Activated CD8-positive, alpha-beta memory T cell treated with anti-CD3 and anti-CD28 coated beads for 36 hours (primary cell): Measurements from ENCODE around the gene ACTN2. TPM values are rescaled to one million over a fixed set of nuclear protein-coding genes. Genes with fewer than 3 reads are reported as not detected.

ENCODE experiments used
- CTCF ChIA-PET: fragments of 350-600 bp; sonication (Branson Sonifier 250); formaldehyde crosslinking; loops from one replicate; lab custom pipeline; 2021; ENCODE audit warnings: antibody characterized with exemption; lab: Charles Lee
- POLR2A ChIA-PET: fragments of 350-600 bp; sonication (Branson Sonifier 250); formaldehyde crosslinking; loops from one replicate; lab custom pipeline; 2021; ENCODE audit warnings: antibody characterized with exemption; lab: Charles Lee
- total RNA-seq, 2 experiments: library from RNA; stranded (reverse); gene quantifications; one replicate each; pipeline ENCODE4 v1.2.3, GENCODE V29; 2021

Gene ACTN2
- total RNA-seq, 2 experiments from 2014 or later = not detected

- ChIA-PET POLR2A (no interaction called here), CTCF (no interaction called here)
Observed at GRCh38 chr1:236733653-236734052, 47.4 kb downstream of the ACTN2 start.

GRCh38 chr1:236734141-236734765 is 48.0 kb downstream of the ACTN2 start:
- CTCF ChIA-PET = no interaction called here
- POLR2A ChIA-PET = no interaction called here

GRCh38 chr1:236736761-236737160 is 50.5 kb downstream of the ACTN2 start:
- POLR2A ChIA-PET = no interaction called here
- CTCF ChIA-PET = interaction anchor here (0.6 kb wide), 1 partner anchor 34 kb away, joined by 3 read pairs; no protein-coding TSS in a partner anchor

GRCh38 chr1:236741753-236742152 is 55.5 kb downstream of the ACTN2 start:
- POLR2A ChIA-PET = no interaction called here
- CTCF ChIA-PET = no interaction called here

- POLR2A ChIA-PET = no interaction called here
- CTCF ChIA-PET = no interaction called here
Observed at GRCh38 chr1:236742421-236743160, 56.3 kb downstream of the ACTN2 start.

- ChIA-PET POLR2A (no interaction called here), CTCF (no interaction called here)
Observed at GRCh38 chr1:236744533-236744932, 58.2 kb downstream of the ACTN2 start.

GRCh38 chr1:236746785-236747184 is 60.5 kb downstream of the ACTN2 start:
- ChIA-PET CTCF (no interaction called here), POLR2A (no interaction called here)

- POLR2A ChIA-PET = no interaction called here
- CTCF ChIA-PET = interaction anchor here (0.7 to 1.4 kb wide), 2 partner anchors 9 to 12 kb away, joined by 3 read pairs; no protein-coding TSS in a partner anchor
Observed at GRCh38 chr1:236747311-236747985, 61.1 kb downstream of the ACTN2 start.

GRCh38 chr1:236748268-236748870 is 62.1 kb downstream of the ACTN2 start:
- CTCF ChIA-PET = interaction anchor here (0.7 to 1.4 kb wide), 2 partner anchors 10 to 11 kb away, joined by 3 read pairs; no protein-coding TSS in a partner anchor
- POLR2A ChIA-PET = no interaction called here

GRCh38 chr1:236750928-236751327 is 64.6 kb downstream of the ACTN2 start:
- ChIA-PET POLR2A (interaction anchor here (0.6 kb wide), 1 partner anchor 156 kb away, joined by 3 read pairs; no protein-coding TSS in a partner anchor), CTCF (interaction anchor here (0.6 to 1.7 kb wide), 2 partner anchors 8 to 71 kb away, joined by 4 to 11 read pairs; no protein-coding TSS in a partner anchor)

- CTCF ChIA-PET = interaction anchor here (0.6 to 1.7 kb wide), 2 partner anchors 8 to 70 kb away, joined by 4 to 11 read pairs; no protein-coding TSS in a partner anchor
- POLR2A ChIA-PET = interaction anchor here (0.6 kb wide), 1 partner anchor 156 kb away, joined by 3 read pairs; no protein-coding TSS in a partner anchor
Observed at GRCh38 chr1:236751385-236751784, 65.1 kb downstream of the ACTN2 start.

GRCh38 chr1:236751935-236752334 is 65.6 kb downstream of the ACTN2 start:
- POLR2A ChIA-PET = no interaction called here

GRCh38 chr1:236753516-236753915 is 67.2 kb downstream of the ACTN2 start:
- POLR2A ChIA-PET = no interaction called here
- CTCF ChIA-PET = interaction anchor here (0.7 kb wide), 1 partner anchor 813 kb away, joined by 3 read pairs; no protein-coding TSS in a partner anchor

More at GRCh38 chr1:236751935-236752334, 65.6 kb downstream of the ACTN2 start:
- CTCF ChIA-PET = no interaction called here

GRCh38 chr1:236753964-236754363 is 67.7 kb downstream of the ACTN2 start:
- ChIA-PET POLR2A (no interaction called here), CTCF (no interaction called here)

- POLR2A ChIA-PET = no interaction called here
- CTCF ChIA-PET = no interaction called here
Observed at GRCh38 chr1:236754525-236755210, 68.4 kb downstream of the ACTN2 start.

- POLR2A ChIA-PET = no interaction called here
Observed at GRCh38 chr1:236757640-236758039, 71.3 kb downstream of the ACTN2 start.

GRCh38 chr1:236759252-236759859 is 73.1 kb downstream of the ACTN2 start:
- ChIA-PET CTCF (interaction anchor here (0.6 to 1.9 kb wide), 9 partner anchors 9 to 1069 kb away, joined by 3 to 11 read pairs (median 3); no protein-coding TSS in a partner anchor), POLR2A (no interaction called here)

More at GRCh38 chr1:236757640-236758039, 71.3 kb downstream of the ACTN2 start:
- CTCF ChIA-PET = interaction anchor here (0.7 kb wide), 1 partner anchor 915 kb away, joined by 3 read pairs; no protein-coding TSS in a partner anchor

- ChIA-PET POLR2A (no interaction called here), CTCF (interaction anchor here (1.3 to 1.9 kb wide), 2 partner anchors 10 to 626 kb away, joined by 3 to 11 read pairs; no protein-coding TSS in a partner anchor)
Observed at GRCh38 chr1:236760480-236760879, 74.2 kb downstream of the ACTN2 start.
